ENCODE measurements around the gene GHDC.
"Not testable (repeated sequence)": the region's sequence is repeated elsewhere in the genome, so short reads cannot be mapped to it uniquely, and the experiment has no call there.

The GHDC gene

GRCh38 chr17:42227849-42228700 is 33.8 kb upstream of the GHDC start:
- no peak overlapping the region for H3K27ac ChIP-seq (ENCODE audit: low read length)
- H3K9ac ChIP-seq (ENCODE audit: low read length in 2 of 2) = peak overlapping the region in 1 of 2 donors; percentile 37
- peaks cover 14% of the 10 kb centered on the region in 2 donors for H3K36me3 ChIP-seq (ENCODE audit: control insufficient read depth in 2 of 2, insufficient read depth in 2 of 2, low read length in 2 of 2)
- H3K4me3 ChIP-seq (ENCODE audit: low read length in 2 of 2) = no peak overlapping the region
- peaks cover 5% of the 10 kb centered on the region for H3K4me1 ChIP-seq (ENCODE audit: control insufficient read depth, insufficient read depth, low read length)
- H3K27me3 ChIP-seq (ENCODE audit: control insufficient read depth in 1 of 2, insufficient read depth in 2 of 2, low read length in 2 of 2) = no peaks in the 10 kb centered on the region
- no peaks in the 10 kb centered on the region for H3K9me3 ChIP-seq (ENCODE audit: control insufficient read depth in 2 of 2, low read length in 2 of 2)

DNA sequence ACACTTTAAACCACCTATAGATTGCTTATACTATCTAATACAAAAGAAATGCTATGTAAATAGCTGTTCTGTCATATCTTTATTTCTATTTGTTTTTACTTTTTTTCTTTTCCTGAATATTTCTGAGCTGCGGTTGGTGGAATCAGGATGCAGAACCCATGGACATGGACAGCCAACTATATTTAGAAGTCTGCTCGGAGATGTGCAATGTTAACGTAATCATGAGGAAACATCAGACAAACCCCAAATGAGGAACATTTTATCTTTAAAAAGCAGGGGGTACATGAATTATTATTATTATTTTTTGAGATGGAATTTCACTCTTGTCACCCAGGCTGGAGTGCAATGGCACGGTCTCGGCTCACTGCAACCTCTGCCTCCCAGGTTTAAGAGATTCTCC is 31.4 kb upstream of the GHDC start:
- Histone ChIP-seq H3K4me1 (ENCODE audit: control insufficient read depth, insufficient read depth, low read length) (peaks cover 9% of the 10 kb centered on the region), H3K9ac (ENCODE audit: low read length in 2 of 2) (no peak overlapping the region), H3K27me3 (ENCODE audit: control insufficient read depth in 1 of 2, insufficient read depth in 2 of 2, low read length in 2 of 2) (no peaks in the 10 kb centered on the region), H3K4me3 (ENCODE audit: low read length in 2 of 2) (no peak overlapping the region), H3K36me3 (ENCODE audit: control insufficient read depth in 2 of 2, insufficient read depth in 2 of 2, low read length in 2 of 2) (peaks cover 26 to 27% of the 10 kb centered on the region in 2 donors), H3K27ac (ENCODE audit: low read length) (no peak overlapping the region), H3K9me3 (ENCODE audit: control insufficient read depth in 2 of 2, low read length in 2 of 2) (no peaks in the 10 kb centered on the region)

DNA sequence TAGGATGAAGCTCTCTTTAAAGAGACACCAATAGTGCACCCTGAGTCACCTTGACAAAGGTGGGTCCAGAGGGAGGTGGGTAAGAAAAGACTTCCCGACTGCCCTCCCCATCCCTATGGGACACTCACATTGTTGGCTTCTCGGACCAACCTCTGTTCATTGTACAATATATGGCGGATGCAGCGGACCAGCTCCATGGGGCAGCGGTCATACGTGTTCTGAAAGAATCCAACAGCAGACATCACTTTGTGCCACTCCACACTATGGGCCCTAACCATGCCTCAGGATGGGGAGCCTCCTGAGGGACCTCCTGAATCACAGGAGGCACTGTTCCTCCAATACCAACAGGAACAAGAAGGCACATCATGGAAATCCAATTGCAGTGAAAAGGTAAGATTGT is 30.4 kb upstream of the GHDC start:
- Histone ChIP-seq H3K9ac (ENCODE audit: low read length in 2 of 2) (no peak overlapping the region), H3K4me3 (ENCODE audit: low read length in 2 of 2) (no peak overlapping the region), H3K27me3 (ENCODE audit: control insufficient read depth in 1 of 2, insufficient read depth in 2 of 2, low read length in 2 of 2) (no peaks in the 10 kb centered on the region), H3K36me3 (ENCODE audit: control insufficient read depth in 2 of 2, insufficient read depth in 2 of 2, low read length in 2 of 2) (peaks cover 26 to 27% of the 10 kb centered on the region in 2 donors), H3K27ac (ENCODE audit: low read length) (no peak overlapping the region), H3K4me1 (ENCODE audit: control insufficient read depth, insufficient read depth, low read length) (peaks cover 9% of the 10 kb centered on the region), H3K9me3 (ENCODE audit: control insufficient read depth in 2 of 2, low read length in 2 of 2) (no peaks in the 10 kb centered on the region)

DNA sequence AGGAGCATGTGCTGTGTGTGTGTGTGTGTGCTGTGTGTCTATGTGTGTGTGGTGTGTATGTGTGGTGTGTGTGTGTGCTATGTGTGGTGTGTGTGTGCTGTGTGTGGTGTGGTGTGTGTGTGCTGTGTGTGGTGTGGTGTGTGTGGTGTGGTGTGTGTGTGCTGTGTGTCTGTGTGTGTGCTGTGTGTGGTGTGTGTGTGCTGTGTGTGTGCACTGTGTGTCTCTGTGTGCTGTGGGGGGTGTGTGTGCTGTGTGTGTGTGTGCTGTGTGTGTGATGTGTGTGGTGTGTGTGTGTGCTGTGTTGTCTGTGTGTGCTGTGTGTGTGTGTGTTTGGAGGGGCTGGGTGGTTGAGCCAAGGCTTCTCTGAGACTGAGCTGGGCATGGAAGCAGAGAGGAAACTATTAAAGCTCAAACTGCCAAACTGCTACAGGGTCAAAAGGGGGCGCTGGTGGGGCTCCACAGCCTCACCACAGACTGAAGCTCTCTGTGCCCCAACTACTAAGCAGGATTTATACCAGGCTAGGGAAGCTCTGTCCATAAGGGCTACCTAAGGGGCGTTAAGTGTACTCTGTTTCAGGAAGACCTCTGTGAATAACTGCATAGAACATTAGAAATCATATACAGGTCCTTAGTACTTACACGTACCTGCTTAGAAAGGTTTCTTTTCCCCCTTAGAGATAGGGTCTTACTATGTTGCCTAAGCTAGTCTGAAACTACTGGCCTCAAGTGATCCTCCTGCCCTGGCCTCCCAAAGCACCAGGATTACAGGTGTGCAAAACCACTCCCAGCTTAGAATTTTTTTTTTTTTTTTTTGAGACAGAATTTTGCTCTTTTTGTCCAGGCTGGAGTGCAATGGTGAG is 27.8 kb upstream of the GHDC start:
- H3K27me3 ChIP-seq (ENCODE audit: control insufficient read depth in 1 of 2, insufficient read depth in 2 of 2, low read length in 2 of 2) = no peaks in the 10 kb centered on the region
- no peak overlapping the region for H3K9ac ChIP-seq (ENCODE audit: low read length in 2 of 2)
- H3K4me1 ChIP-seq (ENCODE audit: control insufficient read depth, insufficient read depth, low read length) = peaks cover 4% of the 10 kb centered on the region
- H3K27ac ChIP-seq (ENCODE audit: low read length) = no peak overlapping the region
- no peaks in the 10 kb centered on the region for H3K9me3 ChIP-seq (ENCODE audit: control insufficient read depth in 2 of 2, low read length in 2 of 2)
- peaks cover 35 to 38% of the 10 kb centered on the region in 2 donors for H3K36me3 ChIP-seq (ENCODE audit: control insufficient read depth in 2 of 2, insufficient read depth in 2 of 2, low read length in 2 of 2)
- H3K4me3 ChIP-seq (ENCODE audit: low read length in 2 of 2) = no peak overlapping the region

DNA sequence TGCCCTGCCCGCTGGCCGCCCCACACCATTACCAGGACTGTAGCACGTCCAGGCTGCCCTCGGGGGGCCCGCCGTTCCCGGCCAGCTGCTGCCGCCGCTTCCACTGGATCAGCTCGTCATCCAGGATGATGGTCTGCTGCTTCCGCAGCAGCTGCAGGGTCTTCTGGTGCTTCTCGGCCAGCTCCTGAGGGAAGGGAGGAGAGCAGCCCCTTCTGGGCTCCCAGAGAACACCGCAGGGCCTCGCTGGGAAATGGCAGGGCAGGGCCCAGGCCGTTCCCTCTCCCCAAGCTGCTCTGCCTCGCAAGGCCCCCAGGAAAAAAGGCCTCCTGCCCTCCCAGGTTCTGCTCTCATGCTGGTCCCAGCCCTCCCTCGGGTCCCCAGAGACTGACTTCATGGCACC is 25.0 kb upstream of the GHDC start:
- peaks cover 51 to 59% of the 10 kb centered on the region in 2 donors for H3K36me3 ChIP-seq (ENCODE audit: control insufficient read depth in 2 of 2, insufficient read depth in 2 of 2, low read length in 2 of 2)
- not testable (repeated sequence) for H3K4me1 ChIP-seq (ENCODE audit: control insufficient read depth, insufficient read depth, low read length); H3K27me3 ChIP-seq (ENCODE audit: control insufficient read depth in 1 of 2, insufficient read depth in 2 of 2, low read length in 2 of 2); H3K9me3 ChIP-seq (ENCODE audit: control insufficient read depth in 2 of 2, low read length in 2 of 2); H3K9ac ChIP-seq (ENCODE audit: low read length in 2 of 2); H3K27ac ChIP-seq (ENCODE audit: low read length); H3K4me3 ChIP-seq (ENCODE audit: low read length in 2 of 2)

GRCh38 chr17:42214156-42214555 is 19.9 kb upstream of the GHDC start:
- H3K36me3 ChIP-seq (ENCODE audit: control insufficient read depth in 2 of 2, insufficient read depth in 2 of 2, low read length in 2 of 2) = peaks cover 61 to 63% of the 10 kb centered on the region in 2 donors
- no peak overlapping the region for H3K9ac ChIP-seq (ENCODE audit: low read length in 2 of 2)
- H3K9me3 ChIP-seq (ENCODE audit: control insufficient read depth in 2 of 2, low read length in 2 of 2) = no peaks in the 10 kb centered on the region
- peaks cover 4% of the 10 kb centered on the region for H3K4me1 ChIP-seq (ENCODE audit: control insufficient read depth, insufficient read depth, low read length)
- no peak overlapping the region for H3K4me3 ChIP-seq (ENCODE audit: low read length in 2 of 2)
- no peak overlapping the region for H3K27ac ChIP-seq (ENCODE audit: low read length)
- H3K27me3 ChIP-seq (ENCODE audit: control insufficient read depth in 1 of 2, insufficient read depth in 2 of 2, low read length in 2 of 2) = no peaks in the 10 kb centered on the region

- Histone ChIP-seq H3K9me3 (ENCODE audit: control insufficient read depth in 2 of 2, low read length in 2 of 2) (no peaks in the 10 kb centered on the region), H3K9ac (ENCODE audit: low read length in 2 of 2) (no peak overlapping the region), H3K27ac (ENCODE audit: low read length) (no peak overlapping the region), H3K4me1 (ENCODE audit: control insufficient read depth, insufficient read depth, low read length) (peaks cover 4% of the 10 kb centered on the region), H3K27me3 (ENCODE audit: control insufficient read depth in 1 of 2, insufficient read depth in 2 of 2, low read length in 2 of 2) (no peaks in the 10 kb centered on the region), H3K36me3 (ENCODE audit: control insufficient read depth in 2 of 2, insufficient read depth in 2 of 2, low read length in 2 of 2) (peaks cover 54 to 57% of the 10 kb centered on the region in 2 donors), H3K4me3 (ENCODE audit: low read length in 2 of 2) (no peak overlapping the region)
Measured at GRCh38 chr17:42212382-42212781, 18.1 kb upstream of the GHDC start.

DNA sequence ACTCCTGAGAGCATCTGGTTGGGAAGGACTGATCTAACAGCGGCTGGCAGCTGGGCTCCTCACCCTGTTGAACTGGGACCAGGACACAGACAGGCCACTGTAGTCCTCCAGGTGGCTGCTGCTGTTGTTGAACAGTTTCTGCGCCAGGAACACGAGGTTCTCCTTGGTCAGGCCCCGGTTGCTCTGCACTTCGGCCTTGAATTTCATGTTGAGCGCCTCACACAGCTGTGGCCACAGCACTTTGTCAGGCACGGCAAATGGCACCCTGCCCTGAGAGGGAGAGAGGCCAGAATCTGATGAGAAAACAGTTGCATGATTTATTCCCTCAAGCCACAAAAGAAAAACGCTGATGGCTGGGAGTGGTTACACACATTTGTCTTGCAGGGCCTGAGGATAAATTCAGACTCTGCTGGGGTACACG is 17.6 kb upstream of the GHDC start:
- H3K27ac ChIP-seq (ENCODE audit: low read length); H3K4me3 ChIP-seq (ENCODE audit: low read length in 2 of 2); H3K27me3 ChIP-seq (ENCODE audit: control insufficient read depth in 1 of 2, insufficient read depth in 2 of 2, low read length in 2 of 2); H3K9ac ChIP-seq (ENCODE audit: low read length in 2 of 2); H3K4me1 ChIP-seq (ENCODE audit: control insufficient read depth, insufficient read depth, low read length); H3K9me3 ChIP-seq (ENCODE audit: control insufficient read depth in 2 of 2, low read length in 2 of 2): not testable (repeated sequence)
- peaks cover 52 to 54% of the 10 kb centered on the region in 2 donors for H3K36me3 ChIP-seq (ENCODE audit: control insufficient read depth in 2 of 2, insufficient read depth in 2 of 2, low read length in 2 of 2)

DNA sequence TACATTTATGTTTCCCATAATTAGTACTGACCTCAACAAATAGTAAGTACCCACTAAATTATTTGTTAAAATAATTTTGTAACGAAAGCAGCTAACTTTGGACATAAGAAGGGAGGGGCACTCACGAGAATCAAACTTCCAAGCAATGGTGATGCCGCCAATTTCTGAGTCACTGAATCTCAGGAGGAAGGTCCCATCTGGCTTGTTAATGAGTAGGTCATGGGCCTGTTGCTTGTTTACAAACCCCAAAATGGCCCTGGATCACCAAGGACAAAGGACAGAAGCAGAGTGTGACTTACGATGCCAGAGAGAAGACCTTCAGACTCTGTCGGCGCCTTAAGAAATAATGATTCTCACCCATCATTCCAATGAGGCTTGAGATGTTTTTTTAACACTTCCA is 15.8 kb upstream of the GHDC start:
- Histone ChIP-seq H3K9ac (ENCODE audit: low read length in 2 of 2) (no peak overlapping the region), H3K4me3 (ENCODE audit: low read length in 2 of 2) (no peak overlapping the region), H3K27ac (ENCODE audit: low read length) (no peak overlapping the region), H3K36me3 (ENCODE audit: control insufficient read depth in 2 of 2, insufficient read depth in 2 of 2, low read length in 2 of 2) (peaks cover 42 to 55% of the 10 kb centered on the region in 2 donors), H3K9me3 (ENCODE audit: control insufficient read depth in 2 of 2, low read length in 2 of 2) (no peaks in the 10 kb centered on the region), H3K4me1 (ENCODE audit: control insufficient read depth, insufficient read depth, low read length) (peaks cover 4% of the 10 kb centered on the region), H3K27me3 (ENCODE audit: control insufficient read depth in 1 of 2, insufficient read depth in 2 of 2, low read length in 2 of 2) (no peaks in the 10 kb centered on the region)

- H3K36me3 ChIP-seq (ENCODE audit: control insufficient read depth in 2 of 2, insufficient read depth in 2 of 2, low read length in 2 of 2) = peaks cover 44 to 50% of the 10 kb centered on the region in 2 donors
Measured at GRCh38 chr17:42206153-42206612, 11.9 kb upstream of the GHDC start.

More at GRCh38 chr17:42206153-42206612, 11.9 kb upstream of the GHDC start:
- H3K27ac ChIP-seq (ENCODE audit: low read length); H3K9me3 ChIP-seq (ENCODE audit: control insufficient read depth in 2 of 2, low read length in 2 of 2); H3K27me3 ChIP-seq (ENCODE audit: control insufficient read depth in 1 of 2, insufficient read depth in 2 of 2, low read length in 2 of 2); H3K4me3 ChIP-seq (ENCODE audit: low read length in 2 of 2); H3K9ac ChIP-seq (ENCODE audit: low read length in 2 of 2); H3K4me1 ChIP-seq (ENCODE audit: control insufficient read depth, insufficient read depth, low read length): not testable (repeated sequence)
